Kasumi-1 (cell line): ENCODE data around the gene DHDDS.

Experiments used
- DNase-seq, 2 experiments: peaks; one replicate each; lab custom pipeline; 2025; lab: John Stamatoyannopoulos, UW

DHDDS gene

DNA sequence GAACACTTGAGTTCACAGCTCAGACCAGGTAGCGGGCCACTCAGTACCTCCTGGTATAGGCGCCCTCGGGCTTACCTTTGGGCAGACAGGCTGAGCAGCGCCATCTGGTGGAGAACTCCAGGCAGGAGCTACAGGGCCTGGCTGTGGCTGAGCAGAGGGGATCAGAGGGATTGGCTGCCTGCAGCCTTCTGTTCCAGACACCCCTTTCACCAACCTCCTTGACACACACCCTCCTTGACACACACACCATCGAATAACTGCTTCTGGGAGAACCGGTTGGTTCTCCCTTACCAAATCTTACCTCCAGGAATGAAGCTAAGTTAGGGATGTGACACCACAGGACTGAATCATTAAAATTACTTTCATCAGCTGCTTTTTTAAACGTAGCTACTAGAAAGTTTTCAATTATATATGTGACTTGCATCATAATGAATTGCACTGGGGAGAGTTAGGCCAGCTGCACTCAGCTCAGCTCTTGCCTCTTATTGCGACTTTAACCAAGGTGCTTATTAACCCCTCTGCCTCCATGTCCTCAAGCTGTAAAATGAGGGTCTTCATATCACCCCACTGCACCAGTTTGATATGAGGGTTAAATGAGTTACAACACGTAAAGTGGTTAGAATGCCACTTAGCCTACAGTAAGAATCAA, 14.9 kb upstream of the DHDDS start:
- peak; percentile 63 to 74 for DNase-seq

DNA sequence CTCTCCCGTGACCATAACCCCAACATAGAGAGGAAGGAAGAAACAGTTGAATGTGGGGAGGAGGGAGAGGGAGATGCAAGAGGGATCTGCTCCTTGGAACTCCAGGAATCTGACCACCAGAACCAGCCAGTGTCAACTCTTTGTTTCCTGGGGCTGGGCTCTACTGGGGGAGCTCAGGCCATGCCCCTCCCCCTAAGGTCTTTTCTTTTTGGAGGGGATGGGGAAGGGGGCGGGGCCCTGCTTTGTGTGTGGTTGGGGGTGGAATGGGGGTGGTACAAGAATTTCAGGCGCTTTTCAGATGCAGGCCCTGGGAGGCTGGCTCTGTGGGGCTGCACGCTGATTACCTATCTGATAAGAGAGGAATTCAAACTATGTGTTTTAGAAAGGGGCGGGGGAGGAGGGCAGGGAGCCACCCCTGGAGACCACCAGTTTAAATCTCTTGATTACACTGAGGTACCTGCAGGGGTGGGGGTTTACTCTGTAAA, 13.2 kb upstream of the DHDDS start:
- no peak for DNase-seq

DNA sequence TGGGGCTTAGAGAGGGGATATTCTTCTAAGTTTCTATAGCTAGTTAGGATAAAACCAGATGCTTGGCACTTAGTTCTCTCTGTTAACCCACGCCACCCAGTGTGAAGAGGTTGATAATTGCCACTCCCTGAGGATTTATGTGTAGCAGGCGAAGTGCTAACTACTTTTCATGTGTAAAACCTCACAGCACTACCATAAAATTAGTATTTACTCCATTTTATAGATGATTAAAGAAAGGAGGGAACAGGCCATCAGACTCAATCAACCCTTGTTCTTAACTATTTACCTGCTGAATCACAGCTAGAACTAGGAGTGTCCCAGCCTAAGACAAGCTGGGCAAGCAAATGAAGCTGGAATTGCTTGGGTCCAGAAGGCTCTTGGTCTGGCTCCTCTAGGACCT, 12.6 kb upstream of the DHDDS start:
- no peak for DNase-seq

DNA sequence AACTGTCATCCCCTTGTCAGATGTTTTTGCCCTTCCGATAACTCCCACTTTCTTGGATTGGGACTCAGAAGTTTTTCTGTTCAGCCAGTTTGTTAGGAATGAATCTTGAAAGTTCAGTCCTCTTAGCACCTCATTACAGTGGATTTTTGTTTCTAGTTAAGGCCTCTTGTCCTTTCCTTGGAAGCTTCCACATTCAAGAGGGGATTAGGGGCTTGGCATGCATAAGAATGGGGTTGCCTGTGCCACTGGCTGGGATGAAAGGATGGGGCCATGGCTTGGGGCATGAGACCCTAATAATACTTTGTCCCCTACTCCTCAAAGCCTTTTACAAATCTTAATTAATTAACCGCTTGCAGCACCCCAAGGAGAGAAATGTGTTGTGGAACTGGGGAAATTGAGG, 2.4 kb upstream of the DHDDS start:
- DNase-seq, result no peak

DNA sequence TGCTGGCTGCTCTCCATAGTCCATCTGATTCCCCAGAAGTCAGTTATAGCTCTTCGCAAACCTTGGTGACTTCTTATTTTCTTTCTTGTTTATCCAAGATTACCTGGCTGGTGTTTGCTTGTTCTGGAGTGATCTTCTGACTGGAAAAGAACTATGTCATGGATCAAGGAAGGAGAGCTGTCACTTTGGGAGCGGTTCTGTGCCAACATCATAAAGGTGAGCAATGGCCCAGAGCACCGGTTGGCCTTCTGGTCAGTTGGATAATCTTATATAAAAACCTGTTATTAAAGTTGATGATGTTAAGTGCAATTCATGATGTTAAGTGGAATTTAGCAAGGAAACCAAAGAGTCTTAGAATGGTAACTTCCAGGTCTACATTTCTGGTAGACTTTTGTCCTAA, 672 bp downstream of the DHDDS start:
- no peak for DNase-seq

DNA sequence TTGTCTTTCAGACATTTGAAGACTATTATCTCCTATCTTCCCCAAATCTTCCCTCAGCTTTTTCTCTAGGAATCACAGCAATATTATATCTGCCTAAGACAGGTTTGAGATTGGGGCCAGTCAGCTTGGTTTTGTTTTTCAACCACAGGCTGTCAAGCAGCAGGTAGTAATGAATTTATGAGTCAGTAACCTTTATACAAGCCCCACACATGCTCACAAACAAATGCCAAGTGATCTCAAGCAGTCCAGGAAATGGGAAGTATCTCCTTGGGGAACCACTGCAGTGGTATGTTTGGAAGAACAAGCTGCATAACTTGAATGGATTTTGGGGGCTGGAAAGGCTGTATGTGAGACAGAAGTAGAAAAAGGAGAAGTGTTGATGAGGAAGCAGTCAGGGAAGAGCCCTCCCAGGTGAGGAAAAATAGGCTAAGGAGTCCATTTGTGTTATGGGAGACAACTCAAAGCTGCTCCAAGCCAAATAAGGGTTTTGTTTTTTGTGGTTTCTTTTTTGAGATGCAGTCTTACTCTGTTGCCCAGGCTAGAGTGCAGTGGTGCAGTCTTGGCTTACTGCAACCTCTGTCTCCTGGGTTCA, 2.1 kb downstream of the DHDDS start:
- DNase-seq, result no peak

DNA sequence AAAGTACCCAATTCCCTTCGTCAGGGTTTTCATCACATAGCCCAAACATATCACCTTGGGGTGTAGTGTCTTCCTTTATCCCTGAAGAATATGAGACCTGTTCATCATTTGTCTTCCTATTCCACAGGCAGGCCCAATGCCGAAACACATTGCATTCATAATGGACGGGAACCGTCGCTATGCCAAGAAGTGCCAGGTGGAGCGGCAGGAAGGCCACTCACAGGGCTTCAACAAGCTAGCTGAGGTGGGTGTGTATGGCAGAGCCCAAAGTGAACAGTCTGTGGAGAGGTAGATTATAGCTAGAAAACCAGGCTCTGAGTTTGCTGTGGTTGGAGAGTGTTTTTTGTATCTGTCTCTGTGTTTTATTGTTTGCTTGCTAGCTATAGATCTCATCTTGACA, 5.9 kb downstream of the DHDDS start:
- DNase-seq, result no peak

DNA sequence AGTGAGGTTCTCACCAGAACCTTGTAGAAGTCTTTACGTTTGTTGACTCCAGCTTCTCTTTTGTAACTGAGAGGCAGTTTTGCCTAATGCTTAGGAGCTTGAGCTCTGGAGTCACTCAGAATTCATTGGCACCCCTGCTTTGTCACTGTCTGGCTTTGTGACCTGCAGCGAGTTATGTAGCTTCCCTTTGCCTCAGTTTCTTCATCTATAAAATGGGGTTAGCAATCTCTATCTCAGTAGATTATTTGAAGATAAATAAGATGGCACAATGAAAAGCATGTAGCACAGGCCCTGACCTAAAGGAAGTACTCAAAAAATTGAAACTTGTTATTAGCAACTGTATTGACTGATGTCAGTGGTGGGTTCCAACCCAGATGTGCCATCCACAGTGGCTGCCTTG, 8.1 kb downstream of the DHDDS start:
- DNase-seq, result no peak

DNA sequence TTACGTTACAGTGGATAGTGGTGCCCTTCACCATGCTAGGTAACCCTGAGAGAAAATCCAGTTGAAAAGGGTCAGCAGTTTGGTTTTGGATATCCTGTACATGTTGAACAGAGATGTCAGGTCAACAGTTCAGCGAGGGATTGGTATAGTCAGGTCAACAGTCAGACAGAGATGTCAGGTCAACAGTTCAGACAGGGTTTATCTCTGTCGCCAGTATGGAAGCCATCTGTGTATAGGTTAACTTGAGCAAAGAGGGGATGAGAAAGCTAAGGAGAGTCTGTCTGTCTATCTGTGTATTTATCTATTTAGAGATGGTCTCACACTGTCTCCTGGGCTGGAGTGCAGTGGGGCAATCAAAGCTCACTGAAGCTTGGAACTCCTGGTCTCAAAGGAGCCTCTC, 17.7 kb downstream of the DHDDS start:
- DNase-seq, result no peak

DNA sequence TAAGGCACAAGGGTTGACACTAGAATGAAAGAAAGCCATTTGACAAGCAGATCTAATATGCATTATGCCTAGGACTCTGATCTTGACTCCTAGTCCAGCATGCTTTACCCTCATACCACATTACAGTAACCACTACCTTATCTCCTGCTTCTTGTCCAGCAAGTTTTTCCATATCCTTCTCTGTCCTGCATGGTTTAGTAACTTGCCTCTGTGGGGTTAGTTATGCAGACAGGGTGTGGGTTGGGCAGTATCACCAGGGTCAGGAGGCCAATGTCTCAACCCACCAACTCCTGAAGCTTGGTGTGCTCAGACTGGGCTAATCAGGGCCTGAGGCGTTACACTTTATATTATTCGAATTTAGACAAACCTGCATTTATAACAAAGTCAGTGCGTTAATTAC, 18.8 kb downstream of the DHDDS start:
- DNase-seq, result no peak

DNA sequence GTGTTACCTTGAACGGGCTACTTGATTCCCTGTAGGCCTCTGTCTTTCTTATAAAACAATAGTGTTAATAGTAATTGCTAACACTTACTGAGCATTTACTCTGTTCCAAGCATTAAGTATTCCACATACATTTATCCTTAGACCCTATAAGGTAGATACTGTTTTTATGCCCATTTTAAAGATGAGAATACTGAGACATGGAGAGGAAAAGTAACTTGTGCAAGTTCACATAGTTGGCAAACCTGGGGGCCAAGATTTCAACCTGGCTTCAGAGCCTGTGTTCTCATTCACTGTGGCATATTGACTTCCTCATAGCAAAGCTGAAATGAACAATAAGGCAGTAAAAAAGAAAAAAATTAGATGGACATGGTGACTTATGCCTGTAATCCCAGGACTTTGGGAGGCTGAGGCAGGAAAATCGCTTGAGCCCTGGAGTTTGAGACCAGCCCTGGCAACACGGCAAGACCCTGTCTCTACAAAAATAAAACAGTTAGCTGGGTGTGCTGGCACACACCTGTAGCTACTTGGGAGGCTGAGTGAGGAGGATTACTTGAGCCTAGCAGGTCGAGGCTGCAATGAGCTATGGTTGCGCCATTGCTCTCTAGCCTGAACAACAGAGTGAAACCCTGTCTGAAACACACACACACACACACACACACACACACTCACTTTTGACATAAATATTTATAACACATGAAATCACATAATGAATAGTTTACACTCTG, 20.5 kb downstream of the DHDDS start:
- no peak for DNase-seq

DNA sequence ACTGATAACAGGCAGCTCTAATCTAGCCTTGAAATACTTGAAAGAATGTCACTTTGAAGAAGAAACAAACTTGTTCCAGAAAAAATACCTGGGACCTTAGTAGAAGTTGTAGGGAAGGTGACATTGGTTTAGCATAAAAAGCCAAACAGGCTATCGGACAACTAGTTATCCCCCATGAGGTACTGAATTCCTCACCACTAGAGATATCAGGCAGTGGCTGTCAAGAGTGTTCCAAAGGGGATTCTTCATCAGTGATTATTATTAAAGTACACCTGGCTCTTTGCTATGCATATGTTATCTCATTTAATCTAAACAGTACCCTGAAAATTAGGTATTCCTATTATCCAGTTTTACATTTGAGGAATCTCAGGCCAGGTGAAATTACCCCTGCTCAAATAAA, 27.0 kb downstream of the DHDDS start:
- no peak for DNase-seq

DNA sequence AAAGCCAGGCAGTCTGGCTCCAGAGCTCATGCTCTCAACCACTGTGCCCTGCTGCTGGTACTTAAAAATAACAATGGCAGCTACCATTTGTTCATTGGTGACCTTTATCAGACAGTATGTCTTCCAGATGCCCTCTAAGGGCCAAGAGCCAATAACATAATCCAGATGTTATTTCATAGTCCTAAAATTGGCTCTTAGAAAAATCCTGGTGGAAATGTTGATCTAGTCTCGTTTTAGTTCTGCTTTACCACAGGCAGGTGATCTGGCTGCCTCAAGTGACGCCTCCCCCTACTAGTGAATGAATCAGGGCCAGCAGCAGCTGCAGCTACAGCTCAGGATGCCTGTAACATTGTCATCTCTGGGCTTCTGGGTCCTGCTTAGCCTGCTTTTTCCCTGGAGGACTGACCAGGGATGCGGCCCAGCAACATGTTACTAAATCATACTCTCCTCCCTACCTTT, 27.5 kb downstream of the DHDDS start:
- no peak for DNase-seq

DNA sequence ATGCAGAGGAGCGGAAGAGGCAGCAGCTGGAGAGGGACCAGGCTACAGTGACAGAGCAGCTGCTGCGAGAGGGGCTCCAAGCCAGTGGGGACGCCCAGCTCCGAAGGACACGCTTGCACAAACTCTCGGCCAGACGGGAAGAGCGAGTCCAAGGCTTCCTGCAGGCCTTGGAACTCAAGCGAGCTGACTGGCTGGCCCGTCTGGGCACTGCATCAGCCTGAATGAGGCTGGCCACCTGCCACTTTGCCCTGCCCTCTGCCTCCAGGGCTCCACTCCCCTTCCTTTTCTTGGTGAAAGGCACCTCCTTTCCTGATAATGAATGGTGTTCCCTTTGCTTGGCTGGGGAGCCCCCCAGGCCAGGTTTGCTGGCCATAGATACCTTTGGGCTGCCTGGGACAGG, 36.8 kb downstream of the DHDDS start:
- no peak for DNase-seq

DNA sequence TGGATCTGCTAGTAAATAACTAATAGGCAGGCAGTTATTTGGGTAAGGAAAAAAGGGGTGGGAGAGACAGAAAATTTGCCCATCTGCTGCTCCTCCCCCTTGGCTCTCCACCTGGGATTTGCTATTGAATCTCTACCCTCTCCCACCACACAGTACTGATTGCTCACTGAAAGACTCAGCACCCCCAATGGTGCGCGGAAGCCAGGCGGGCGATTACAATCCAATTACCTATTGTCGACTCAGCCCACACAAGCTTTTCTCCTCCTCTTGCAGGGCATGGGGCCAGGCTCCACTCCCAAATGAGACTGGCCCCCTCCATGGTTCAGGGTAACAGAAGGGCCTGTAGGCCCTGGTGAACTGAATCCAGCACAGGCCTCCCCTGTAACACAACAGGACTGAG, 37.4 kb downstream of the DHDDS start:
- DNase-seq, result no peak

DNA sequence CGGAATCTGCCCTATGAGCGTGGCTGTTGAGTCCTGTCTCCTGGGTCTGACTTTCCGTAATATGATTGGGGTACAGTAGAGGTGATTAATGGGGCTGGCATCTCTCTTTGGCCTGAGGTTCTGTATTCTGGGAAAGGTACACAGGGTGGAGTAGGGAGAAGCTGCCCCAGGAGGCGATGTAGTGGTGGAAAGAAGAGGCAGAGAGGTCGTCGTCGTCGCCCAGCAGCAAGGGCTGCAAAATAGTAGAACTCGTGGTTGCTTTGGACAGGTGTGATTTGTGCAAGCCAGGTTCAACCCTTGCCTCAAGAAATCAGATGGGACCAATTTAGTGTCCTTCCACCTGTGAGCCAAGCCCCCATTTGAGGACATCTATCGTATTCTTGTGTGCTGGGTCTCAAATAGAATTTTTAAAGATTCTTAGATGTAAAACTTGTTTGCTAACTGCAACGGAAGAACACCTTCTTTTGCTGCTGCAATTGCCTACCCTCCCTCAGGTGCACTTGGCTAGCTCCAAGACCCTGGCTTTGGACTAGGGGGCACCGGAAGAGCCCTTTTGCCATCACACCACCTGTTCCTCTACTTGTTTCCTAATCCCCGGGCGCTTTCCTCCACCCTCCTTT, 38.9 kb downstream of the DHDDS start:
- DNase-seq, result no peak

DNA sequence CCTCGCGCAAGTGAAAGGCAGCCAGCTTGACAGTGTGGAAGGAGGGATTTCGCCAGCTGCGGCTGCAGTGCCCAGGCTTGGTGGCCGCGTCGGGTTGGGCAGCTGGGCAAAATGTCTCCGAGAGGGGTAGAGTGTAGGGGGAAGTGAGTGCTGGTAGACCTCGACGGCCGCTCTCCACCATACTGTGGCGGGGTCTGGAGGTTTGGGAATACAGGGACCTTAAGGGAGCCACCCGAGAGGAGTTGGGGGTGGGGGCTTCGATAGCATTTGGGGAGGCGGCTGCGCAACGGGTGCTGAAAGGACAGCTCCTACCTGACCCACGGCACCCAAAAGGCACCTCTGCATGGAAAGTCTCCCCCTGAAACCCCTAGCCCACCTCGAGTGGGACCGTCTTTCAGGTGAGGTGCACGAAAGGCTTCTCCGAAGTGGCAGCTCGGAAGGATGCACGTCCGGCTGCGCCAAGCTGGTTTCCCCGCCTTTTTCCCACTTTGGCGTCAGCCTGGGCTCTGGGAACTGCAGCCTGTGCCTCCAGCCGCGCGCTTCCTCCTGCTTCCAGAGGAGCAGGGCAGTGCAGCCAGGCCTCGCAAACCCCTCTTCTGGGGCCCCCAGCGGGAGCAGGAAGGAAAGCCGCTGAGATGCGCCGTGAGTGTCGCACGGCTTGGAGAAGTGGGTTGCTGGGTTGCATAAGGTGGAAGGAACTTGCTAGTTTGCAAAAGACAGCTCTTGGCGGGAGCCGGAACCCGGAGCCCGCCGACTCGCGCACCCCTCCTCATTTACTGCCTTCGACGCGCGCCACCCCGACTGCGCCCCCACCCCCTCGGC, 39.6 kb downstream of the DHDDS start:
- peak; percentile 94 to 97 for DNase-seq

DNA sequence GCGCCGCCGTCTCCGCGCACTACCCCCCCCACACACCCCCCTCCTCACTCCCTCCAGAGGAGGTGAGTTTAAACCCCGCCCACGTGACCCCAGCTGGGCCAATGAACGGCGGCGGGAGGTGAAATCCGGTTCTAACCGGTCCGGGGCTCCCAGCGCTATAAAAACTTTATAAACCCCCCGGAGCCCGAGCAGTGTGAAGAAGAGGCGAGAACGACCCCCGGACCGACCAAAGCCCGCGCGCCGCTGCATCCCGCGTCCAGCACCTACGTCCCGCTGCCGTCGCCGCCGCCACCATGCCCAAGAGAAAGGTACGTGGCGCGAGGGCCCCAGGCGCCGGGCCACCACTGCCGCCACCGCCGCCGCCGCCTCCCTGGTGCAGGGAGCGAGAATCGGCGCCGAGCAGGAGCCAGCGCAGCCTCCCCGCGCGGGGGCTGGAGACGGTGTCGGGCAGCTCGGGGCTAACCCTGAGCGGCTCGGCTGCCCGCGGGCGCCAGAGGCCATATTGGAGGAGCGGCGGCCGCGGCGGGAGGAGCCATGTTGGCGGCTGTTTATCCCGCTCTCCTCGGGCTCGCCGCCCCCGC, 40.3 kb downstream of the DHDDS start, which contains the start of gene HMGN2:
Gene HMGN2 (plus strand): TSS at position 121 of the 581 bp plus-strand sequence. CDS start 173 bp downstream, at position 294.
- DNase-seq, result peak; percentile 94 to 97

DNA sequence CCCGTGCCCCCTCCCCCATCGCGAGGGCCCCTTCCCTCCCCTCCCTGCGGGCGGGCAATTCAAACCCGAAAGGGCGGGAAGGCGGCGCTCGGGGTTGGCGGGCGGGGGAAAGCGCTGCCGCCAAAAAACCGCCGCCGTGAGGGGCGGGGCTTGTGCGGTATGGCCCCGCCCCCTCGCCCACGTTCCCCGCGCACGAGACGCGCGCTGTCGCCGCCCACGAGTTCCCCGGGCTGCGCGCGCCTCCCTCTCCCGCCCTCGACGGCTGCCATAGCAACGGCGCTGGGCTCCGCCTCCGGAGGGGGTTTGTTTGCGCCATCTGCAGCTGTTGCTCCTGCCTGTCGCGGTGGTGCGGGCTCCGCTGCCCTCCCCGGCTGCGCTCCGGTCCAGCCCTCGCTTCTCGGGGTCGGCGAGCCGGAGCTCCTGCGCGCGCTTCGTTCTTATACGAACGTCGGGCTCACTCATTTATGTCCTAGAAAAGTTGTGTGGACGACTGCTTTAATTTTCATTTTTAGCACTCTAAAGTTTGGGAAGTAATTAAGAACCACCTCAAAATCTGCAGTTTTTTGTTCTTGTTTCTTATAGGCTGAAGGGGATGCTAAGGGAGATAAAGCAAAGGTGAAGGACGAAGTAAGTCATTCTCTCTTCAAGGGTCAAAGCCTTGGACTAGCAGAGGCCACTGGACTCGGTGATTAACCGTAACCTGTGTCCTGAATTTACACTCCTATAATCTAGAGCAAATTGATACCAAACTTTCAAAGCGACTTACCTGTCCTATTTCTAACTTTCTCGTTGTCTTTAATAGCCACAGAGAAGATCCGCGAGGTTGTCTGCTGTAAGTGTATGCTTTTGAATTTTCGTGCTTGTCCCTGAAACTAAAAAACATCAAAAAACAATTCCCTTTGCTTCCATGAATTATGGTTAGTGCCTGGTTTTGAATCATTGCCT, 41.1 kb downstream of the DHDDS start:
- peak; percentile 78 to 86 for DNase-seq

DNA sequence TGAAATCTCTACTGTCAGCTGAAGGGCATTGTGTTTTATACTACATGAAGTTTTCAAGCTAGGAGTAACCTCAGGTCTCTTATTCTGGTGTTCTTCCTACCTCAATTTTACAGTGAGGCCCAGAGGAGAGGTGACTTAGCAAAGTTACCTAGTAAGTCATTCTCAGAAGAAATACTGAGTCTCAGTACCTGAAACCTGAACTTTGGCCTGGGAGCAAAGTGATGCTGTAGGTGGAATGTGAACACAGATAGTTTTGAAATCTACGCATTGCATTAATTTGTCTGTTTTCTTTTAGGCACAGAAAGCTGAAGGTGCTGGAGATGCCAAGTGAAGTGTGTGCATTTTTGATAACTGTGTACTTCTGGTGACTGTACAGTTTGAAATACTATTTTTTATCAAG, 42.7 kb downstream of the DHDDS start:
- DNase-seq, result no peak
